GM12874 (cell line): ENCODE results near the gene INTS4.

Experiments
- TF ChIP-seq, protein P1 (sequence below): IDR thresholded peaks from 2 replicates; pipeline ENCODE4 v1.5.1; 2011; ENCODE audit warnings: low read depth, mild to moderate bottlenecking, control low read depth, low read length, moderate library complexity; ENCODE audit not compliant: insufficient read depth

INTS4 gene

DNA sequence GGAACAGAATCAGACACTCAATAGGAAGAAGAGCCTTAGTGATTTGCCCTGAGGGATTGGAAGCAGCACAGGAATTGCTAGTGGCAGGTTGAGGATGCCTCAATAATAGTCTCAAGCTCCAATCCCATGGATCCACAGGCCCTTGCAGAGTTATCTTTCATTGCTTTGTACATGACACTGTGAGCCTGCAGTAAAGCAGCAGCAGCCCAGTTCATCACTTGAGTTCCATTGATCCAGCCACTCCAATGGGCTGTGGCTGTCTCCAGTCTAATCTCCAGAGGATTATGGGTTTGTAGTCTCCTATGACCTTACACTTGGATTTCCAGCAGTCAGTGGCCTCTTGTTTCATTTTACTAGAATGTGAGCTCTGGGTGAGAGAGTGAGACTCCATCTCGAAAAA lies 128.1 kb downstream of the INTS4 start:
- TF ChIP-seq, protein P1, sequence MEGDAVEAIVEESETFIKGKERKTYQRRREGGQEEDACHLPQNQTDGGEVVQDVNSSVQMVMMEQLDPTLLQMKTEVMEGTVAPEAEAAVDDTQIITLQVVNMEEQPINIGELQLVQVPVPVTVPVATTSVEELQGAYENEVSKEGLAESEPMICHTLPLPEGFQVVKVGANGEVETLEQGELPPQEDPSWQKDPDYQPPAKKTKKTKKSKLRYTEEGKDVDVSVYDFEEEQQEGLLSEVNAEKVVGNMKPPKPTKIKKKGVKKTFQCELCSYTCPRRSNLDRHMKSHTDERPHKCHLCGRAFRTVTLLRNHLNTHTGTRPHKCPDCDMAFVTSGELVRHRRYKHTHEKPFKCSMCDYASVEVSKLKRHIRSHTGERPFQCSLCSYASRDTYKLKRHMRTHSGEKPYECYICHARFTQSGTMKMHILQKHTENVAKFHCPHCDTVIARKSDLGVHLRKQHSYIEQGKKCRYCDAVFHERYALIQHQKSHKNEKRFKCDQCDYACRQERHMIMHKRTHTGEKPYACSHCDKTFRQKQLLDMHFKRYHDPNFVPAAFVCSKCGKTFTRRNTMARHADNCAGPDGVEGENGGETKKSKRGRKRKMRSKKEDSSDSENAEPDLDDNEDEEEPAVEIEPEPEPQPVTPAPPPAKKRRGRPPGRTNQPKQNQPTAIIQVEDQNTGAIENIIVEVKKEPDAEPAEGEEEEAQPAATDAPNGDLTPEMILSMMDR: no peak

DNA sequence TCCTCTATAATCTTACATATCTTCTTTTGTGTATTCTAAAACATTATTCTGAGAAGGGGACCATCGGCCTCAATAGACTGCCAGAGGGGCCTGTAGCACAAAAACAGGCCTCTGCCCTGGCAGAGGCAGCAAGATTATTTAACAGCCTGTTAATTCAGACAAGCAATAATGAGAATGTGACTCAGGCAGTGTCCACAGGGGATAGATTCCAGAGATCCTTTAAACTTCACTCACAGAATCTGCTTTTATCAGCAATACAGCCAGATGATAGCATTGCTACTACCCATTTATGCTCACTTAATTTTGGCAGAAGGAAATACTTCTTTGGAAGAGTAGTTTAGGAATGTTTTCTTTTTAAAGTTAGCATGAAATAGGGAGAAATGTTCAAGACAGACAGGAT lies 128.7 kb downstream of the INTS4 start:
- TF ChIP-seq, protein P1: no peak

DNA sequence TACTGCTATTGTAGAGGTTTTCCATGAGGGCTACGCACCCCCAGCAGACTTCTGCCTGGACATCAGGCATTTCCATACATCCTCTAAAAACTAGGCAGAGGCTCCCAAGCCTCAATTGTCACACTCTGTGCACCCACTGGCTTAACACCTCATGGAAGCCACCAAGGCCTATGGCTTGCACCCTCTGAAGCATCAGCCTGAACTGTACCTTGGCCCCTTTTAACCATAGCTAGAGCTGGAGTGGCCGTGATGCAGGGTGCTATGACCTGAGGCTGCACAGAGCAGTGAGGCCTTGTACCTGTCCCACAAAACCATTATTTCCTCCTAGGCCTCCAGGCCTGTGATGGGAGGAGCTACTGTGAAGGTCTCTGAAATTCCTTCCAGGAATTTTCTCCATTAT lies 139.6 kb downstream of the INTS4 start:
- TF ChIP-seq, protein P1: no peak

DNA sequence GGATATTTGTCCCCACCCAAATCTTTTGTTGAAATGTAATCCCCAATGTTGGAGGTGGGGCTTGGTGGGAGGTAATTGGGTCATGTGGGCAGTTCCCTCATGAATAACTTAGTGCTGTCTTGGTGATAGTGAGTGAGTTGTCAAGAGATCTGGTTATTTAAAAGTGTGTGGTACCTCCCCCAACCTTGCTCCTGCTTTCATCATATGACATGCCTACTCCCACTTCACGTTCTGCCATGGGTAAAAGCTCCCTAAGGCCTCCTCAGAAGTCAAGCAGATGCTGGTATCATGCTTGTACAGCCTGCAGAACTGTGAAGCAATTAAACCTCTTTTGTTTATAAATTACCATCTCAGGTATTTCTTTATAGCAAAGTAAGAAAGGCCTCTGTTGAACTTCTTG lies 143.0 kb downstream of the INTS4 start:
- TF ChIP-seq, protein P1: no peak

DNA sequence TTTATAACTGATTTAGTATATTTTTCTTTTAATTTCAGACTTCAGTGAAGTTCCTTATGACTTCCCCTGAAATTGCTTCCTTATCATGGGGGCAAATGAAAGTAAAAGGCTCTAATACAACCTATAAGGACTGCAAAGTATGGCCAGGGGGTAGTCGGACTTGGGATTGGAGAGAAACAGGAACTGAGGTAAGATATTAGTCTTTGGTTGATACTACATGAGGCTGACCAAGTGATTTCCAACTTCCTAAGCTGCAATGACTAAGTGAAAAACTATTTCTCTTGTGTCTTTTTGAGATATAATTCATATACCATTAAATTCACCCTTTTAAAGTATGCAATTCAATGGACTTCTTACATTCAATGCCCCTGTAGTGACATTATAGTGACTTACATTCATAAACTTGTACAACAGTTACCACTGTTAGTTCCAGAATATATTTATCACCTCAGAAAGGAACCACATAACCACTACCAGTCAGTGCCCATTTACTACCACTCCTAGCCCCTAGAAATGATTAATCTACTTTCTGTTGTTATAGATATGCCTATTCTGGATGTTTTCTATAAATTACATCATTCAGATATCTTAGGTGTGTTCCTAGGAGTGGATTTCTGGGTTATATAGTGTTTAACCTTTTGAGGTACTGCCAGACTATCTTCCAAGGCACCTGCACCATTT lies 151.9 kb downstream of the INTS4 start:
- TF ChIP-seq, protein P1: no peak

DNA sequence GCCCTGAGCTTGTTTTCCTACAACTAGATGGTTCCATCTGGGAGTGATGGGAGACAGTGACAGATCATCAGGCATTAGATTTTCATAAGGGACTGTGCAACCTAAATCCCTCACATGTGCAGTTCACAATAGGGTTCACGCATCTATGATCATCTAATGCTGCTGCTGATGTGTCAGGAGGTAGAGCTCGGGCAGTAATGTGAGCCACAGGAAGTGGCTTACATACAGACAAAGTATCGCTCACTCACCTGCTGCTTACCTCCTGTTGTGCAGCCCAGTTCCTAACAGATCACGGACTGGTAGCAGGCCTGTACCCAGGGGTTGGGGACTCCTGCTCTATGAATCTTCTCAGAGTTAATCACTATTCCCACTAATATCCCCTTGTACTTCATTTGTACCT lies 161.2 kb downstream of the INTS4 start:
- TF ChIP-seq, protein P1: no peak

DNA sequence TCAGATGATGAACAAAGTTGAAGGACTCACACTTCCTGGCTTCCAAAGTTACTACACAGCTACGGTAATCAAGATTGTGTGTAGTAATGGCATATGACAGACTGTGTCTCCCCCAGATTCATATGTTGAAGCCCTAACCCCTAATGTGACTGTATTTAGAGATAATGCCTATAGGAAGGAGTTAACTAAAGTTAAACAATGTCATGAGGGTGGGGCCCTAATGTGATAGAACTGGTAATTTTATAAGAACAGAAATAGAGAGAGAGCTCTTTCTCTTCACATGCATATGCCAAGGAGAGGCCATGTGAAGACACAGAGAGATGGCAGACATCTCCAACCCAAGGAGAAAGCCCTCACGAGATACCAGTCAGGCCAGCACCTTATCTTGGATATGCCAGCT lies 165.5 kb downstream of the INTS4 start:
- TF ChIP-seq, protein P1: no peak
